Peyer's patch (tissue), 4 donors: ENCODE results near the gene S100A4. TPM values are rescaled to one million over a fixed set of nuclear protein-coding genes. Genes with fewer than 3 reads are reported as not detected.
A peak's percentile ranks its signal among the peaks of the same experiment; 100 is the strongest.

ENCODE experiments used
- DNase-seq, 3 donors: peaks; one replicate each; pipeline ENCODE4 v3.0.0-alpha.2; 2017 to 2019
- H3K27ac ChIP-seq, 4 donors: fragments of 200-600 bp; sonication (generic); one replicate each; pipeline ENCODE4 v1.5.1; 2016 to 2019
- H3K27me3 ChIP-seq, 2 donors: fragments of 200-600 bp; sonication (generic); one replicate each; pipeline ENCODE4 v1.5.1; 2019
- H3K36me3 ChIP-seq, 3 donors: fragments of 200-600 bp; sonication (generic); one replicate each; pipeline ENCODE4 v1.5.1; 2016 to 2019
- H3K4me1 ChIP-seq, 4 donors: fragments of 200-600 bp; sonication (generic); one replicate each; pipeline ENCODE4 v1.5.1; 2016 to 2019
- H3K4me3 ChIP-seq, 4 donors: fragments of 200-600 bp; sonication (generic); 1 replicate in 3 of 4; 2 replicates in 1 of 4; pipeline ENCODE4 v1.5.1; 2016 to 2019; ENCODE audit warnings: mild to moderate bottlenecking in 1 of 4
- H3K9me3 ChIP-seq, 4 donors: fragments of 200-600 bp; sonication (generic); one replicate each; pipeline ENCODE4 v1.5.1; 2016 to 2019; ENCODE audit warnings: mild to moderate bottlenecking in 1 of 4
- CTCF ChIP-seq, 6 experiments: fragments of 450-650 bp in 4 of 6; fragments of 200-600 bp in 2 of 6; sonication (generic) in 1 of 6; IDR thresholded peaks; one replicate each; pipeline ENCODE4 v1.5.1; 2017 to 2019; ENCODE audit warnings: antibody characterized with exemption in 6 of 6, mild to moderate bottlenecking in 3 of 6, moderate library complexity in 1 of 6
- POLR2A ChIP-seq, 2 donors: fragments of 450-650 bp; IDR thresholded peaks; one replicate each; pipeline ENCODE4 v1.5.1; 2017; ENCODE audit warnings: antibody characterized with exemption in 2 of 2, mild to moderate bottlenecking in 2 of 2, moderate library complexity in 2 of 2
- total RNA-seq, 4 donors: library from RNA; depleted of rRNA; stranded (reverse); fragments of >200 nt; gene quantifications; one replicate each; pipeline ENCODE4 v1.1.0, GENCODE V29; 2016

The S100A4 gene
- total RNA-seq, 4 donors from 2014 or later = 38.2 to 435 (median 53.6) TPM

GRCh38 chr1:153550827-153551500 is 5.4 kb upstream of the S100A4 start:
- Histone ChIP-seq H3K4me1 (peaks cover under 1 to 25% (median 8%) of the 10 kb centered on the region in 4 donors), H3K27me3 (no peaks in the 10 kb centered on the region), H3K9me3 (no peaks in the 10 kb centered on the region), H3K36me3 (no peaks in the 10 kb centered on the region), H3K4me3 (no peak overlapping the region), H3K27ac (no peak overlapping the region)
- DNase-seq = peak in 1 of 3 donors; percentile 34
- no peak for TF ChIP-seq CTCF (IDR thresholded peaks at IDR 0.05)
- TF ChIP-seq POLR2A (IDR thresholded peaks at IDR 0.05) = no peak

- peaks cover 4 to 31% (median 12%) of the 10 kb centered on the region in 4 donors for H3K4me1 ChIP-seq
- no peaks in the 10 kb centered on the region for H3K27me3 ChIP-seq
- H3K27ac ChIP-seq = no peak overlapping the region
- no peaks in the 10 kb centered on the region for H3K9me3 ChIP-seq
- no peak for TF ChIP-seq POLR2A (IDR thresholded peaks at IDR 0.05)
- TF ChIP-seq CTCF (IDR thresholded peaks at IDR 0.05) = no peak
- H3K4me3 ChIP-seq = no peak overlapping the region
- H3K36me3 ChIP-seq = no peaks in the 10 kb centered on the region
- DNase-seq = peak in 1 of 3 donors; percentile 10
Measured at GRCh38 chr1:153550398-153550758, 4.8 kb upstream of the S100A4 start.

GRCh38 chr1:153549741-153550397 is 4.3 kb upstream of the S100A4 start:
- TF ChIP-seq POLR2A (IDR thresholded peaks at IDR 0.05) = no peak
- no peak for TF ChIP-seq CTCF (IDR thresholded peaks at IDR 0.05)
- Histone ChIP-seq H3K4me3 (no peak overlapping the region), H3K9me3 (no peaks in the 10 kb centered on the region), H3K27me3 (no peaks in the 10 kb centered on the region), H3K36me3 (no peaks in the 10 kb centered on the region), H3K27ac (peak overlapping the region in 1 of 4 donors; percentile 52), H3K4me1 (peaks cover 4 to 35% (median 13%) of the 10 kb centered on the region in 4 donors)
- DNase-seq = peak in 1 of 3 donors; percentile 31

- peak within 1 kb of the TSS in 3 of 4 donors; percentile 28 to 52 (median 49) for H3K27ac ChIP-seq
- no peaks in the 10 kb centered on the region for H3K27me3 ChIP-seq
- H3K4me3 ChIP-seq = no peak within 1 kb of the TSS
- TF ChIP-seq CTCF (IDR thresholded peaks at IDR 0.05) (no peak), POLR2A (IDR thresholded peaks at IDR 0.05) (no peak)
- H3K9me3 ChIP-seq = no peaks in the 10 kb centered on the region
- H3K4me1 ChIP-seq = peaks cover 4 to 44% (median 20%) of the 10 kb centered on the region in 4 donors
- peak in 2 of 3 donors; percentile 50 to 64 for DNase-seq
- H3K36me3 ChIP-seq = no peaks in the 10 kb centered on the region
Measured at GRCh38 chr1:153548722-153549688, 3.4 kb upstream of the S100A4 start, which contains the start of gene S100A3. TSS of gene S100A3 (minus strand) at chr1:153549258. CDS start at chr1:153548485, 773 bp downstream.
